ENCODE results near the gene MAML3.

DNA sequence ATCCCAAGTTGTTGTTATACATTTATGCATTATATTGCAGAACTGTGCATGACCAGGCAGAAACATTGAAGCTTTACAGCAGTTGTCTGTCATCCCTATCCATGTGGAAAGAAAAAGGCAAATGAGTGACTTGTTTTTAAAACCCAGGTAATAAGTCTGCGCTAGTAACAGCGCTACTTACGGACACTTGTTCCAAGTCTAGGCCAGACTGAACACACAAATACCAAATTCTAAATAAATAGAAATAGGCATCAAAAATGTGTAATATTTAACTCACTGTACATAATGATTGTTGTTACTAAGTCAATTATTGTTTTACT lies 548 bp upstream of the MAML3 start:
- TF ChIP-seq HDGF (IDR thresholded peaks at IDR 0.05; ENCODE audit: borderline replicate concordance) = no peak
- no peak for TF ChIP-seq SP1 (IDR thresholded peaks at IDR 0.05)
- no peak for TF ChIP-seq BHLHE40 (IDR thresholded peaks at IDR 0.05; ENCODE audit: borderline replicate concordance)
- TF ChIP-seq NFRKB (IDR thresholded peaks at IDR 0.05) = no peak
- no peak for TF ChIP-seq FOXM1 (IDR thresholded peaks at IDR 0.05; ENCODE audit: borderline replicate concordance)
- TF ChIP-seq ZNF384 (IDR thresholded peaks at IDR 0.05) = no peak
- no peak for TF ChIP-seq L3MBTL2 (conservative IDR thresholded peaks at IDR 0.05)
- no peak for TF ChIP-seq FOXA1 (IDR thresholded peaks at IDR 0.05)
- TF ChIP-seq FOXK2 (IDR thresholded peaks at IDR 0.05) = no peak
- TF ChIP-seq ELF4 (IDR thresholded peaks at IDR 0.05) = no peak
- no peak for TF ChIP-seq ARNT (IDR thresholded peaks at IDR 0.05)
- no peak for TF ChIP-seq SUZ12 (IDR thresholded peaks at IDR 0.05)
